Activated CD8-positive, alpha-beta memory T cell treated with anti-CD3 and anti-CD28 coated beads for 36 hours (primary cell): ENCODE data around the gene NFIC. TPM values are rescaled to one million over a fixed set of nuclear protein-coding genes. Genes with fewer than 3 reads are reported as not detected.
"Not testable (repeated sequence)": the region's sequence is repeated elsewhere in the genome, so short reads cannot be mapped to it uniquely, and the experiment has no call there.

Experiments used
- CTCF ChIA-PET: fragments of 350-600 bp; sonication (Branson Sonifier 250); formaldehyde crosslinking; loops from one replicate; lab custom pipeline; 2021; ENCODE audit warnings: antibody characterized with exemption; lab: Charles Lee
- POLR2A ChIA-PET: fragments of 350-600 bp; sonication (Branson Sonifier 250); formaldehyde crosslinking; loops from one replicate; lab custom pipeline; 2021; ENCODE audit warnings: antibody characterized with exemption; lab: Charles Lee
- total RNA-seq, 2 experiments: library from RNA; stranded (reverse); gene quantifications; one replicate each; pipeline ENCODE4 v1.2.3, GENCODE V29; 2021

NFIC gene
- total RNA-seq, 2 experiments from 2014 or later: 17.7 to 19.3 TPM

GRCh38 chr19:3381701-3382372 is 15.5 kb downstream of the NFIC start:
- POLR2A ChIA-PET: no interaction called here
- CTCF ChIA-PET: no interaction called here

- POLR2A ChIA-PET: no interaction called here
- CTCF ChIA-PET: no interaction called here
These were observed 16.2 kb downstream of the NFIC start for GRCh38 chr19:3382460-3383100.

- ChIA-PET POLR2A (no interaction called here), CTCF (no interaction called here)
These were observed 16.8 kb downstream of the NFIC start for GRCh38 chr19:3383121-3383722.

GRCh38 chr19:3386447-3387234 is 20.3 kb downstream of the NFIC start:
- ChIA-PET POLR2A (no interaction called here), CTCF (interaction anchor here (0.7 kb wide), 1 partner anchor 1549 kb away, joined by 3 read pairs; no protein-coding TSS in a partner anchor)

GRCh38 chr19:3387645-3388589 is 21.5 kb downstream of the NFIC start:
- ChIA-PET POLR2A (no interaction called here), CTCF (no interaction called here)

GRCh38 chr19:3389446-3389778 is 23.0 kb downstream of the NFIC start:
- ChIA-PET CTCF (interaction anchor here (0.6 to 1.3 kb wide), 2 partner anchors 41 to 57 kb away, joined by 3 to 4 read pairs; no protein-coding TSS in a partner anchor), POLR2A (interaction anchor here (0.5 kb wide), 1 partner anchor 618 kb away, joined by 8 read pairs; no protein-coding TSS in a partner anchor)

- POLR2A ChIA-PET: interaction anchor here (0.5 kb wide), 1 partner anchor 11 kb away, joined by 7 read pairs; no protein-coding TSS in a partner anchor
These were observed 23.5 kb downstream of the NFIC start for GRCh38 chr19:3389876-3390371.

GRCh38 chr19:3391911-3392310 is 25.5 kb downstream of the NFIC start:
- CTCF ChIA-PET: interaction anchor here (0.6 kb wide), 1 partner anchor 272 kb away, joined by 3 read pairs; no protein-coding TSS in a partner anchor
- POLR2A ChIA-PET: not testable (repeated sequence)

More at GRCh38 chr19:3389876-3390371, 23.5 kb downstream of the NFIC start:
- CTCF ChIA-PET: interaction anchor here (0.6 to 1.3 kb wide), 2 partner anchors 40 to 57 kb away, joined by 3 to 4 read pairs; no protein-coding TSS in a partner anchor

- ChIA-PET POLR2A (no interaction called here), CTCF (no interaction called here)
These were observed 26.1 kb downstream of the NFIC start for GRCh38 chr19:3392480-3392879.

GRCh38 chr19:3396881-3397265 is 30.5 kb downstream of the NFIC start:
- CTCF ChIA-PET: interaction anchor here (0.8 kb wide), 1 partner anchor 9 kb away, joined by 3 read pairs; no protein-coding TSS in a partner anchor
- POLR2A ChIA-PET: no interaction called here

GRCh38 chr19:3397266-3398022 is 31.1 kb downstream of the NFIC start:
- POLR2A ChIA-PET: no interaction called here
- CTCF ChIA-PET: interaction anchor here (0.6 to 0.8 kb wide), 2 partner anchors 9 to 41 kb away, joined by 3 to 7 read pairs; no protein-coding TSS in a partner anchor

- POLR2A ChIA-PET: no interaction called here
- CTCF ChIA-PET: interaction anchor here (0.6 kb wide), 1 partner anchor 41 kb away, joined by 7 read pairs; no protein-coding TSS in a partner anchor
These were observed 31.9 kb downstream of the NFIC start for GRCh38 chr19:3398114-3398899.

- ChIA-PET CTCF (no interaction called here), POLR2A (no interaction called here)
These were observed 32.5 kb downstream of the NFIC start for GRCh38 chr19:3398900-3399278.

GRCh38 chr19:3399311-3399710 is 32.9 kb downstream of the NFIC start:
- POLR2A ChIA-PET, CTCF ChIA-PET: not testable (repeated sequence)

GRCh38 chr19:3401004-3401768 is 34.8 kb downstream of the NFIC start:
- CTCF ChIA-PET: no interaction called here
- POLR2A ChIA-PET: no interaction called here
